ENCODE measurements around the gene CYP4F22.

The CYP4F22 gene

GRCh38 chr19:15508035-15508710 lies at the start of gene CYP4F22:
Gene CYP4F22 (plus strand): TSS chr19:15508525. CDS start chr19:15525337, 16,812 bp downstream.
- no peak for TF ChIP-seq CTCF (IDR thresholded peaks at IDR 0.05; ENCODE audit: low read depth, low read length)
- H3K4me3 ChIP-seq (ENCODE audit: low read depth, low read length) = no peak within 1 kb of the TSS

- TF ChIP-seq CTCF (IDR thresholded peaks at IDR 0.05; ENCODE audit: low read depth, low read length) = no peak
- H3K4me3 ChIP-seq (ENCODE audit: low read depth, low read length) = no peak overlapping the region
Observed at GRCh38 chr19:15461694-15462093, 46.6 kb upstream of the CYP4F22 start.

GRCh38 chr19:15463861-15464371 lies 44.4 kb upstream of the CYP4F22 start:
- TF ChIP-seq CTCF (IDR thresholded peaks at IDR 0.05; ENCODE audit: low read depth, low read length) = no peak
- H3K4me3 ChIP-seq (ENCODE audit: low read depth, low read length) = no peak overlapping the region

GRCh38 chr19:15464394-15465385 lies 43.6 kb upstream of the CYP4F22 start, which contains the start of gene RASAL3:
Gene RASAL3 (minus strand): TSS chr19:15464544. CDS start chr19:15464358, 186 bp downstream.
- H3K4me3 ChIP-seq (ENCODE audit: low read depth, low read length) = no peak within 1 kb of the TSS
- TF ChIP-seq CTCF (IDR thresholded peaks at IDR 0.05; ENCODE audit: low read depth, low read length) = no peak

- no peak overlapping the region for H3K4me3 ChIP-seq (ENCODE audit: low read depth, low read length)
- TF ChIP-seq CTCF (IDR thresholded peaks at IDR 0.05; ENCODE audit: low read depth, low read length) = no peak
Observed at GRCh38 chr19:15466851-15467733, 41.2 kb upstream of the CYP4F22 start.

GRCh38 chr19:15467734-15468214 lies 40.6 kb upstream of the CYP4F22 start:
- no peak for TF ChIP-seq CTCF (IDR thresholded peaks at IDR 0.05; ENCODE audit: low read depth, low read length)
- H3K4me3 ChIP-seq (ENCODE audit: low read depth, low read length) = no peak overlapping the region

All from WI38 (cell line).